ENCODE results near the gene DAGLB. TPM values are rescaled to one million over a fixed set of nuclear protein-coding genes. Genes with fewer than 3 reads are reported as not detected.

DAGLB gene
- 10 to 100 TPM; 15.4 to 18.0 (median 17.6) TPM for total RNA-seq

- intact Hi-C loops (cut with DNase I; ENCODE audit: low total_unique reads): no loop called here
- H3K36me3 ChIP-seq: peaks cover 4% of the 10 kb centered on the region
- H3K27ac ChIP-seq: peak within 1 kb of the TSS; percentile 83 to 92
- peak; percentile 73 for TF ChIP-seq POLR2A (IDR thresholded peaks at IDR 0.05)
- TF ChIP-seq POLR2AphosphoS5 (IDR thresholded peaks at IDR 0.05): peak; percentile 6 to 91 (median 27)
- no peak for TF ChIP-seq CTCF (IDR thresholded peaks at IDR 0.05)
- H3K4me3 ChIP-seq: peak within 1 kb of the TSS; percentile 83 to 97 (median 88)
- peaks cover 0 to 6% of the 10 kb centered on the region in 2 donors for H3K4me1 ChIP-seq
- no peaks in the 10 kb centered on the region for H3K9me3 ChIP-seq
- peak; percentile 82 to 94 for DNase-seq (ENCODE audit: low spot score in 2 of 2)
- no peaks in the 10 kb centered on the region for H3K27me3 ChIP-seq
Observed at GRCh38 chr7:6447581-6448199, at the start of gene DAGLB. TSS of gene DAGLB (minus strand) at chr7:6447954. CDS start at chr7:6447842, 112 bp downstream.

GRCh38 chr7:6497637-6497905 is 49.8 kb upstream of the DAGLB start:
- TF ChIP-seq POLR2A (IDR thresholded peaks at IDR 0.05) (no peak), POLR2AphosphoS5 (IDR thresholded peaks at IDR 0.05) (no peak), CTCF (IDR thresholded peaks at IDR 0.05) (no peak)
- Histone ChIP-seq H3K4me3 (no peak overlapping the region), H3K9me3 (no peaks in the 10 kb centered on the region), H3K27ac (no peak overlapping the region), H3K36me3 (no peaks in the 10 kb centered on the region), H3K4me1 (no peaks in the 10 kb centered on the region), H3K27me3 (no peaks in the 10 kb centered on the region)
- intact Hi-C loops (cut with DNase I; ENCODE audit: low total_unique reads): no loop called here
- DNase-seq (ENCODE audit: low spot score in 2 of 2): no peak

GRCh38 chr7:6496842-6497636 is 49.3 kb upstream of the DAGLB start:
- Histone ChIP-seq H3K36me3 (no peaks in the 10 kb centered on the region), H3K27ac (no peak overlapping the region), H3K27me3 (no peaks in the 10 kb centered on the region), H3K4me3 (no peak overlapping the region), H3K4me1 (no peaks in the 10 kb centered on the region), H3K9me3 (no peaks in the 10 kb centered on the region)
- intact Hi-C loops (cut with DNase I; ENCODE audit: low total_unique reads): no loop called here
- no peak for DNase-seq (ENCODE audit: low spot score in 2 of 2)
- no peak for TF ChIP-seq POLR2AphosphoS5 (IDR thresholded peaks at IDR 0.05)
- no peak for TF ChIP-seq POLR2A (IDR thresholded peaks at IDR 0.05)
- TF ChIP-seq CTCF (IDR thresholded peaks at IDR 0.05): no peak

- intact Hi-C loops (cut with DNase I; ENCODE audit: low total_unique reads): no loop called here
- Histone ChIP-seq H3K4me1 (no peaks in the 10 kb centered on the region), H3K27ac (no peak overlapping the region), H3K4me3 (no peak overlapping the region), H3K9me3 (no peaks in the 10 kb centered on the region), H3K27me3 (no peaks in the 10 kb centered on the region), H3K36me3 (no peaks in the 10 kb centered on the region)
- TF ChIP-seq POLR2A (IDR thresholded peaks at IDR 0.05) (no peak), CTCF (IDR thresholded peaks at IDR 0.05) (no peak), POLR2AphosphoS5 (IDR thresholded peaks at IDR 0.05) (no peak)
- DNase-seq (ENCODE audit: low spot score in 2 of 2): no peak
Observed at GRCh38 chr7:6495597-6496262, 48.0 kb upstream of the DAGLB start.

- no peaks in the 10 kb centered on the region for H3K4me1 ChIP-seq
- no peaks in the 10 kb centered on the region for H3K36me3 ChIP-seq
- H3K27me3 ChIP-seq: no peaks in the 10 kb centered on the region
- DNase-seq (ENCODE audit: low spot score in 2 of 2): no peak
- intact Hi-C loops (cut with DNase I; ENCODE audit: low total_unique reads): no loop called here
- H3K9me3 ChIP-seq: peaks cover 0 to 4% of the 10 kb centered on the region in 2 donors
- TF ChIP-seq POLR2A (IDR thresholded peaks at IDR 0.05): no peak
- TF ChIP-seq POLR2AphosphoS5 (IDR thresholded peaks at IDR 0.05): no peak
- TF ChIP-seq CTCF (IDR thresholded peaks at IDR 0.05): no peak
- no peak overlapping the region for H3K27ac ChIP-seq
- no peak overlapping the region for H3K4me3 ChIP-seq
Observed at GRCh38 chr7:6494365-6494764, 46.6 kb upstream of the DAGLB start.
